ENCODE data around the gene GLIS1.

GRCh38 chr1:53514436-53514835, 224.5 kb downstream of the GLIS1 start:
- no peak for TF ChIP-seq CTCF (IDR thresholded peaks at IDR 0.05; ENCODE audit: insufficient read depth, low read length, poor library complexity, severe bottlenecking)
- no peak for TF ChIP-seq EZH2phosphoT487 (conservative IDR thresholded peaks at IDR 0.05; ENCODE audit: low read length)
